MCF 10A (cell line): ENCODE data around the gene MAMSTR. TPM values are rescaled to one million over a fixed set of nuclear protein-coding genes. Genes with fewer than 3 reads are reported as not detected.

Experiments used
- BruUV-seq: library from RNA; stranded (reverse); fragments of 400-500 nt; replicated peaks from 2 replicates; lab custom pipeline; 2021; lab: Mats Ljungman, UMichigan
- CTCF ChIA-PET: fragments of 300-600 bp; sonication (Branson Sonifier 250); formaldehyde crosslinking; extraction: SDS; loops from one replicate; lab custom pipeline; 2021; ENCODE audit warnings: antibody characterized with exemption, inconsistent platforms; lab: Yijun Ruan, JAX
- POLR2A ChIA-PET: fragments of 300-600, 350-650 bp; sonication (Branson Sonifier 250); formaldehyde crosslinking; extraction: SDS; loops from one replicate; lab custom pipeline; 2020; ENCODE audit warnings: antibody characterized with exemption, inconsistent platforms; lab: Yijun Ruan, JAX
- DNase-seq: peaks from one replicate; pipeline ENCODE4 v3.0.0-alpha.2; 2018; ENCODE audit not compliant: unreplicated experiment
- H3K27ac Mint-ChIP-seq: one replicate; pipeline ENCODE4 v1.8.0; 2022; ENCODE audit warnings: mild to moderate bottlenecking, low read depth, mixed read lengths; ENCODE audit not compliant: unreplicated experiment
- H3K27me3 Mint-ChIP-seq: one replicate; pipeline ENCODE4 v1.8.0; 2022; ENCODE audit warnings: mixed read lengths; ENCODE audit not compliant: insufficient read depth, unreplicated experiment
- H3K36me3 Mint-ChIP-seq: one replicate; pipeline ENCODE4 v1.8.0; 2022; ENCODE audit warnings: mild to moderate bottlenecking, moderate library complexity, mixed read lengths; ENCODE audit not compliant: insufficient read depth, unreplicated experiment
- H3K4me1 Mint-ChIP-seq: one replicate; pipeline ENCODE4 v1.8.0; 2022; ENCODE audit warnings: mixed read lengths; ENCODE audit not compliant: insufficient read depth, unreplicated experiment
- H3K4me3 Mint-ChIP-seq: one replicate; pipeline ENCODE4 v1.8.0; 2022; ENCODE audit warnings: mild to moderate bottlenecking, moderate library complexity, mixed read lengths; ENCODE audit not compliant: unreplicated experiment
- H3K9me3 Mint-ChIP-seq: one replicate; pipeline ENCODE4 v1.8.0; 2022; ENCODE audit warnings: mixed read lengths; ENCODE audit not compliant: unreplicated experiment
- CTCF ChIP-seq: fragments of 200-600 bp; IDR thresholded peaks from one replicate; pipeline ENCODE4 v1.8.0; 2022; ENCODE audit warnings: antibody characterized with exemption, mild to moderate bottlenecking; ENCODE audit not compliant: unreplicated experiment
- intact Hi-C: fragments of 100-400 bp; cut with micrococcal nuclease; formaldehyde crosslinking; loops from 2 replicates; pipeline ENCODE4 v1.14.1; 2022
- total RNA-seq: library from RNA; stranded (reverse); gene quantifications from 2 replicates; pipeline ENCODE4 v1.2.3, GENCODE V29; 2022

MAMSTR gene
- total RNA-seq, 1 experiment from 2014 or later, result 0.65 TPM

GRCh38 chr19:48686088-48686487 is 33.4 kb downstream of the MAMSTR start:
- H3K4me3 Mint-ChIP-seq, result no peak overlapping the region
- H3K9me3 Mint-ChIP-seq, result no peaks in the 10 kb centered on the region
- intact Hi-C loops, result no loop called here
- TF ChIP-seq CTCF, result no peak
- ChIA-PET POLR2A (no interaction called here), CTCF (interaction anchor here (0.8 kb wide), 1 partner anchor 11 kb away, joined by 3 read pairs; no protein-coding TSS in a partner anchor)
- H3K27me3 Mint-ChIP-seq, result no peaks in the 10 kb centered on the region
- H3K36me3 Mint-ChIP-seq, result no peaks in the 10 kb centered on the region
- DNase-seq, result no peak
- BruUV-seq, result no TSS peak
- H3K27ac Mint-ChIP-seq, result no peak overlapping the region
- H3K4me1 Mint-ChIP-seq, result peaks cover 6% of the 10 kb centered on the region

DNA sequence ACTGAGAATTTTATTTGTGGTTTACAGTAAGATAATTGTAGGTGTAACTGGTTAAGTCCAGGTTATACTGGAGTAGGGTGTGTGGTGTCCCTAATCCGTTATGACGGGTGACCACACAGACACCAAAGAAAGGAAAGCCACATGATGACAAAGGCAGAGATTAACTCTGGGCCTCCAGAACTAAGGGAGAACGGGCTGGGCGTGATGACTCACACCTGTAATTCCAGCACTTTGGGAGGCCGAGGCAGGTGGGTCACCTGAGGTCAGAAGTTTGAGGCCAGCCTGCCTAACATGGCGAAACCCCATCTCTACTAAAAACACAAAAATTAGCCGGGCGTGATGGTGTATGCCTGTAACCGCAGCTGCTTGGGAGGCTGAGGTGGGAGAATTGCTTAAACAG is 33.9 kb downstream of the MAMSTR start:
- Mint-ChIP-seq H3K4me1 (peaks cover 6% of the 10 kb centered on the region), H3K36me3 (no peaks in the 10 kb centered on the region), H3K27ac (no peak overlapping the region), H3K4me3 (no peak overlapping the region), H3K27me3 (no peaks in the 10 kb centered on the region), H3K9me3 (no peaks in the 10 kb centered on the region)
- intact Hi-C loops, result no loop called here
- ChIA-PET CTCF (interaction anchor here (0.6 kb wide), 1 partner anchor 317 kb away, joined by 3 read pairs; no protein-coding TSS in a partner anchor), POLR2A (no interaction called here)
- DNase-seq, result peak; percentile 45
- no TSS peak for BruUV-seq
- no peak for TF ChIP-seq CTCF

- H3K9me3 Mint-ChIP-seq, result no peaks in the 10 kb centered on the region
- CTCF ChIA-PET, result interaction anchor here (0.5 to 0.6 kb wide), 2 partner anchors 31 to 170 kb away, joined by 3 to 4 read pairs; no protein-coding TSS in a partner anchor
- DNase-seq, result no peak
- intact Hi-C loops, result no loop called here
- no TSS peak for BruUV-seq
- TF ChIP-seq CTCF, result no peak
- POLR2A ChIA-PET, result interaction anchor here (1.0 kb wide), 1 partner anchor 12 kb away, joined by 3 read pairs; the partner anchor contains the start of gene FUT2
- H3K4me1 Mint-ChIP-seq, result peaks cover 6% of the 10 kb centered on the region
- no peak overlapping the region for H3K27ac Mint-ChIP-seq
- H3K27me3 Mint-ChIP-seq, result no peaks in the 10 kb centered on the region
- no peak overlapping the region for H3K4me3 Mint-ChIP-seq
- no peaks in the 10 kb centered on the region for H3K36me3 Mint-ChIP-seq
Measured at GRCh38 chr19:48683349-48683748, 36.2 kb downstream of the MAMSTR start.

- TF ChIP-seq CTCF, result no peak
- Mint-ChIP-seq H3K9me3 (no peaks in the 10 kb centered on the region), H3K4me1 (peaks cover 6% of the 10 kb centered on the region), H3K36me3 (peaks cover 6% of the 10 kb centered on the region), H3K27me3 (no peaks in the 10 kb centered on the region), H3K4me3 (no peak overlapping the region), H3K27ac (no peak overlapping the region)
- no peak for DNase-seq
- BruUV-seq, result no TSS peak
- intact Hi-C loops, result no loop called here
- POLR2A ChIA-PET, result no interaction called here
- CTCF ChIA-PET, result interaction anchor here (0.6 kb wide), 1 partner anchor 148 kb away, joined by 3 read pairs; no protein-coding TSS in a partner anchor
Measured at GRCh38 chr19:48681127-48681470, 38.4 kb downstream of the MAMSTR start.
